ENCODE data around the gene ANGPTL4. TPM values are rescaled to one million over a fixed set of nuclear protein-coding genes. Genes with fewer than 3 reads are reported as not detected.
"Not testable (repeated sequence)": the region's sequence is repeated elsewhere in the genome, so short reads cannot be mapped to it uniquely, and the experiment has no call there.

Gene ANGPTL4
- total RNA-seq, 2 donors from 2014 or later, result 10.4 to 95.3 TPM

DNA sequence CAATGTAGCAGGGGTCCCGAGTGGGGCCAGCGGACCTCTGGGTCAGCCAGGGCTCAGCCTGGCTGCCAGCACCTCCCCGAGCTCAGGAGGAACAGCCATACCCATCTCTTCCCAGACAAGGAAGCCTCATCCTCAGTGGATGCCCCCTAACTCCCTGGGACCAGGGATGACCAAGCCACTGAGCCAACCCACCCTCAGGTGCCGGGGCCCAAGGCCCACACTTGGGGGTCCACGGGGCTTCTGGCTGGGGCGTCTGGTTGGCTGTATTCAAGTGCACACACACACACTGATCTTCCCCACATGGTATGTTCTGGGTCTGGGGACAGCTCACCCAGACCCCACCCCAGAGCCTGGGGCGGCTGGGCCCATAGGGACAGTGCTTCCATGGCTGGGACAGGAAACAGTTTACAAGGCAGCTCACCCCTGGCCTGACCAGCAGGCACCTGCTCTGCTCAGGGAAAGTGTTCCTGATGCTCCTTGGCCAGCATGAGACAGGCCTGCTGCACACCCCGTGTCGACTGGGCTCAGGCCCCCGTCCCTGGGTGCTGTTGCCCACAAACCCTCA, 33.9 kb downstream of the ANGPTL4 start:
- DNase-seq (ENCODE audit: low spot score), result peak; percentile 74
- intact Hi-C loops (cut with DNase I), result loop anchor here (2.0 to 5.0 kb wide), 2 partner anchors 43 to 46 kb away; no protein-coding TSS in a partner anchor

DNA sequence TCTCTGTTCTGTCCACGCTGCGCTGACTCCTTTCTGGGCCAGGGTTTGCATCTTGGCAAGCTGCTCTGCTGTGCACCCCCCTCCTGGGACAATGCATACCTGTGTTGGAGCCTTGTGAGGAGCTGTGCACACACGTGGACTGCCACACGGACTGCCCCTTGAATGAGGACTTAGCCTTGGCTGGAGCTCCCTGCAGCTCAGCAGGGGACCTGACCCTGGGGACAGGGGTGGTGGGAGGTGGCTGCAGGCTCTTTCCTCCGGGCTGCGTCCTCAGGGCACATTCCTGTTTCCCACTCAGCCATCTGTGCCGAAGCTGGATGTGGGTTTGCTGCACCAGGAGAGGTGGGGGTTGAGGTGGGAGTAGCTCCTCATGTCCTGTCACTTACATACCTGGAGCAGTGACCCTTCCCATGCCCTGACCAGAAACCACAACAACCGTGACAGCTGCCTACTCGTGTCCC, 34.4 kb downstream of the ANGPTL4 start:
- no peak for DNase-seq (ENCODE audit: low spot score)

GRCh38 chr19:8399681-8400188, 35.8 kb downstream of the ANGPTL4 start:
- intact Hi-C loops (cut with DNase I), result loop anchor here in 1 of 2 donors (5.0 to 10.0 kb wide), 2 partner anchors 47 to 95 kb away; no protein-coding TSS in a partner anchor
- peak; percentile 83 for DNase-seq (ENCODE audit: low spot score)

More for the DNA sequence above, 34.4 kb downstream of the ANGPTL4 start:
- intact Hi-C loops (cut with DNase I), result loop anchor here in 1 of 2 donors (5.0 kb wide), 1 partner anchor 46 kb away; no protein-coding TSS in a partner anchor

GRCh38 chr19:8401981-8402411, 38.0 kb downstream of the ANGPTL4 start:
- intact Hi-C loops (cut with DNase I), result loop anchor here in 1 of 2 donors (10.0 kb wide), 1 partner anchor 93 kb away; no protein-coding TSS in a partner anchor
- peak; percentile 65 for DNase-seq (ENCODE audit: low spot score)

DNA sequence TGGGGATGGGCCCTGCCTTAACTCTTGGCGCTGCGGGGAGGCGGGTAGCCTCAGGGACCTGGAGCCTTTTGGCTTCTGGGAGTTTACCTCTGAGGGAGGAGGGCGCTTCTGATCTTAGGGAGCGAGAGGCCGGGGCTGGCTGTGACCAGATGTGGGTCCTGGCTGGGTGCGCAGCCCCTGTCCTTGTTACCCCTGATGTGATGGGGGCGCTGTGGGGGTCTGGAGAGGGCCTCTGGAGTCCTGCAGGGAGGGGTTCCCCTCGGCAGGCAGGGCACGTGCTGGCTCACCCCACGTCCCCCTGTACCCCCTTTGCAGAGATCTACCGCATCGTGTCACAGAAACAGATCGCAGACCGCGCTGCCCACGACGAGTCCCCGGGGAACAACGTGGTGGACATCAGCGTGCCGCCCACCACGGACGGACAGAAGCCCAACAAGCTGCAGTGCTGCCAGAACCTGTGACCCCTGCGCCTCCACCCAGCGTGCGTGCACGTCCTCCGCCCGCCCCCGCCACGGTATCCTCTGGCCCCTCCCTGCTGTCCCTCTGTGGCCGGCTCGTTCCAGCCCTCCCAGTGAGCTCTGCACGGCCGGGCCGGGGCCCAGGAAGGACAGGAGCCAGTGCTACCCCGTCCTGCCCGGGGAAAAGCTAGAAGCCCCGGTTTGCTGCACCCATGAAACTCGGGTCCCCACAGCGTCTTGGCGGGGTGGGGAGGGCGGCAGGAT, 39.3 kb downstream of the ANGPTL4 start:
- intact Hi-C loops (cut with DNase I), result loop anchor here in 1 of 2 donors (10.0 kb wide), 1 partner anchor 92 kb away; no protein-coding TSS in a partner anchor
- peak; percentile 79 for DNase-seq (ENCODE audit: low spot score)

GRCh38 chr19:8403820-8404109, 39.8 kb downstream of the ANGPTL4 start:
- no peak for DNase-seq (ENCODE audit: low spot score)
- intact Hi-C loops (cut with DNase I), result loop anchor here in 1 of 2 donors (10.0 kb wide), 1 partner anchor 91 kb away; no protein-coding TSS in a partner anchor

- intact Hi-C loops (cut with DNase I), result loop anchor here in 1 of 2 donors (10.0 kb wide), 1 partner anchor 90 kb away; no protein-coding TSS in a partner anchor
- no peak for DNase-seq (ENCODE audit: low spot score)
These were observed 40.6 kb downstream of the ANGPTL4 start for GRCh38 chr19:8404391-8405151.

GRCh38 chr19:8410718-8411117, 46.8 kb downstream of the ANGPTL4 start:
- not testable (repeated sequence) for DNase-seq (ENCODE audit: low spot score)
- intact Hi-C loops (cut with DNase I), result loop anchor here in 1 of 2 donors (5.0 kb wide), 1 partner anchor 102 kb away; the partner anchor contains the start of gene ZNF414

- peak; percentile 99 for DNase-seq (ENCODE audit: low spot score)
- intact Hi-C loops (cut with DNase I), result loop anchor here in 1 of 2 donors (5.0 kb wide), 1 partner anchor 99 kb away; the partner anchor contains the start of gene ZNF414
These were observed 49.1 kb downstream of the ANGPTL4 start, which contains the start of gene MARCHF2 for GRCh38 chr19:8412783-8413628. Gene MARCHF2, plus strand, starts transcription at chr19:8413305. Its CDS starts 8,536 bp downstream, at chr19:8421841.

DNA sequence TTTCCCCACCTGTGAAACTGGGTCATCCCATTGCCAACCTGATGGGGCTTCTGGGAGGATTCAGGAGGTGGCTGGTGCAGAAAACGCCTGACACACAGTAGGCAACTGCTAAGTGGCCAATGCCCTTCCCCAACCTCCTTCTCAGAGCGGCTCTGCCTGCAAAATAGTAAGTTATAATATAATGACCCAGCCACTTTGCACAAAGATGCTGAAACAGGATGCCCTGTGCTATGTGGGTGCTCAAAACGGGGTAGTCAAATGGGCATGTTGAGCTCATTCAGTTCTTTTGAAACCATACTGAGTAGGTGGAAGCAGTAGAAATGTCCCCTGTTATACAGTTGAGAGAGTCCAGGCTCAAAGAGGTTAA, 49.7 kb downstream of the ANGPTL4 start:
- intact Hi-C loops (cut with DNase I), result loop anchor here in 1 of 2 donors (5.0 kb wide), 1 partner anchor 99 kb away; the partner anchor contains the start of gene ZNF414
- no peak for DNase-seq (ENCODE audit: low spot score)

GRCh38 chr19:8416796-8417195, 52.8 kb downstream of the ANGPTL4 start:
- intact Hi-C loops (cut with DNase I), result no loop called here
- DNase-seq (ENCODE audit: low spot score), result no peak

DNA sequence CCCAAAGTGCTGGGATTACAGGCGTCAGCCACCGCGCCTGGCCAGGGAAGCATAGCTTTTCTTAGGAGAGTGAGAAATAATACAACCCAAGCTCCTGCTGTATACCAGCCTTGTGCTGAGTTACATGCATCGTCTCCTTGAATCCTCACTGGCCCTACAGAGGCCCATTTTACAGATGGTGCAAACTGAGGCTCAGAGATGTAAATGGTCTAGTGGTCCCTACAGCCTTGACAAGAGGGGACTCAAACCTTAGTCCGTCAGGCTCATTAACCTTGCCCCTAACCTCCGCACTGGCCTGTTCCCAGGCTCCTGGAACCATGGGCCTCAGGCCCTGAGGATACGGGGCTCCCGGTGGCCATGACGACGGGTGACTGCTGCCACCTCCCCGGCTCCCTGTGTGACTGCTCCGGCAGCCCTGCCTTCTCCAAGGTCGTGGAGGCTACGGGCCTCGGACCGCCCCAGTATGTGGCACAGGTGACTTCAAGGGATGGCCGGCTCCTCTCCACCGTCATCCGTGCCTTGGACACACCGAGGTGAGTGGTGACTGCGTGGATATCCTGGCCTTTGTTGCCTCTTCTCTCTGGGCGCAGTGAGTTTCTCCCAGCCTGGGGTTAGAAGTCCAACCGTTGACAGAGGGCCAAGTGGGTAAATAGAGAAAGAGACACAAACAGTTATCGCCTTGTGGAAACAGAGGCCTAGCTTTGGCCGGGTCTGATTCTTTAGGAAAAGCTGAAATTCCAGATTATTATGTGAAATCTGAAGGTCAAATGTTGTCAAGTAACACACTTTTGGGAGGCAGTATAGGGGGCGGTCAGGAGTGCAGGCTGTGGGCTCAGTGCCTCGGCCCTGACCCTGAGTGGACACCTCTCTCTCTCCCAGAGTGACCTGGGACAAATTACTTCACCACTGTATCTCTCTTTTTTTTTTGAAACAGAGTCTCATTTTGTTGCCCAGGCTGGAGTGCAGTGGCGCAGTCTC, 57.8 kb downstream of the ANGPTL4 start:
- DNase-seq (ENCODE audit: low spot score), result no peak
- intact Hi-C loops (cut with DNase I), result loop anchor here in 1 of 2 donors (10.0 kb wide), 1 partner anchor 83 kb away; the partner anchor contains the start of gene PRAM1

GRCh38 chr19:8423817-8424223, 59.9 kb downstream of the ANGPTL4 start:
- peak; percentile 97 for DNase-seq (ENCODE audit: low spot score)
- intact Hi-C loops (cut with DNase I), result loop anchor here in 1 of 2 donors (10.0 kb wide), 1 partner anchor 81 kb away; the partner anchor contains the start of gene PRAM1
